GM21447 (cell line): ENCODE data around the gene PLIN3.
"Not testable (repeated sequence)": the region's sequence is repeated elsewhere in the genome, so short reads cannot be mapped to it uniquely, and the experiment has no call there.

ENCODE experiments used
- ATAC-seq: cut with Tn5 transposase; IDR thresholded peaks from one replicate; pipeline ENCODE4 v1.9.1; 2021; ENCODE audit not compliant: unreplicated experiment

The PLIN3 gene

GRCh38 chr19:4814625-4815425 is 52.6 kb downstream of the PLIN3 start:
- no peak for ATAC-seq

DNA sequence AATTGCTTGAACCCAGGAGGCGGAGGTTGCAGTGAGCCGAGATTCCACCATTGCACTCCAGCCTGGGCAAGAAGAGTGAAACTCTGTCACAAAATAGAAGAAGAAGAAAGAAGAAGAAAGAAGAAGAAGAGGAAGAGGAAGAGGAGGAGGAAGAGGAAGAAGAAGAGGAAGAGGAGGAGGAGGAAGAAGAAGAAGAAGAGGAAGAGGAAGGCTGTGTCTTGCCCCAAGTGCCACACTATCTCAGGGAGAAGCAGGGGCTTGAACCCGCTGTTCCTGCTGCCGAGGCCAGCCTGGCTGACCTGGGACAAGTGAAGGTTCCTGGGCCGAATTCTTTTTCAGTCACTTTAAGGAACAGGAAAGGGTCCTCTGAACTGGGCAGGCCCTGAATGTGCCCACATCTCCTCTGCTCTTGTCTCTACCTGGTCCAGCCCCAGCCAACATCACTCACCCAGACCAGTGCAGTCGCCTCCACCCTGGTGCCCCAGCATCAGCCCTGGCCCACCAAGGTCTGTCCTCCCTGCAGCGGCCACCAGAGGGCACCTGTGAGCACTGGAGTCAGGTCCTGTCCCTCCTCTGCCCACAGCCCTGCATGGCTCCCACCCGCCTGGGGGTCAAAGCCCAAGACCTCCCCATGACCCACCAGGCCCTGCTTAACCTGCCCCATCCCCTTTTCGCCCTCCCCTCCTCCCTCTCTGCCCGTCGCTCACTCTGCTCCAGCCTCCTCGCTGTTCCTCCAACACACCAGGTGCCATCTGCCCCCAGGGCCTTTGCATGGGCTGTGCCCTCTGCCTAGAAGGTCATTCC is 55.9 kb downstream of the PLIN3 start:
- ATAC-seq = peak; percentile 43

DNA sequence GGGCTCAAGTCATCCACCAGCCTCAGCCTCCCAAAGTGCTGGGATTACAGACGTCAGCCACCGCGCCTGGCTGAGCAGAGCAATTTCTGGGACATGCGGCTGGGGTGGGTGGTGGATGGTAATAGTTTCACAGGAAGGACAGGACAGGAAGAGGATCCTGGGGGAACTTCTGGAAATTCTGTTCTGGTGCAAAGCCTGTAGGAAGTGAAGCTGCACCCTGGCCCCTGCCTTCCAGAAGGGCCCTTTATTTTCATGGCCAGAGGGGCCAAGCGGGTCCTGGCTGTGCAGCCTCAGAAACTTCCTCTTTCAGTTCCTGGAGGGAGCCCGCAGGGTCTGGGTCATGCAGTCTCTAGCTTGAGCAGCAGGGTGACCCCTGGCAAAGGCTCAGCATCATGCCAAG is 60.3 kb downstream of the PLIN3 start:
- no peak for ATAC-seq

DNA sequence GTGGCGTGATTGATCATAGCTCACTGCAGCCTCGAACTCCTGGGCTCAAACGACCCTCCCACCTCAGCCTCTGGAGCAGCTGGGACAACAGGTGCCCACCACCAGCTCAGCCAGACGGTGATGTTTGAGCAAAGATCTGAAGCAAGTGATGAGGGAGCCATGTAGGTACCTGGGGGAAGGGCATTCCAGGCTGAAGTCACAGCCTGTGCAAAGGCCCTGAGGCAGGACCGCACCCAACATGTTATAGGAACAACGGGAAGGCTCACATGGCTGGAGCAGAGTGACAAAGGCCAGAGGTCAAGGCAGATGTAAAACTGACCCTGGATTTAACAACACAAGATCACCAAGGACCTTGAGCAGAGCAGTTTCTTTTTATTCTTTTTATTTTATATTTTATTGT is 61.1 kb downstream of the PLIN3 start:
- no peak for ATAC-seq

DNA sequence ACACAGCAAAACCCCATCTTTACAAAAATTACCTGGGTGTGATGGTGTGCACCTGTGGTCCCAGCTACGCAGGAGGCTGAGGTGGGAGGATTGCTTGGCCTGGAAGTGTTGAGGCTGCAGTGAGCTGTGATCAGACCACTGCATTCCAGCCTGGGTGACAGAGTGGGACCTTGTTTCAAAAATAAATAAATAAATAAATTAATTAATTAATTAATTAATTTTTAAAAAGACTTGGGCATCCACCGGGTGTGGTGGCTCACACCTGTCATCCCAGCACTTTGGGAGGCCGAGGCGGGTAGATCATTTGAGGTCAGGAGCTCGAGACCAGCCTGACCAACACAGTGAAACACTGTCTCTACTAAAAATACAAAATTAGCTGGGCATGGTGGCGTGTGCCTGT is 62.3 kb downstream of the PLIN3 start:
- not testable (repeated sequence) for ATAC-seq

- no peak for ATAC-seq
Observed at GRCh38 chr19:4803736-4804695, 63.5 kb downstream of the PLIN3 start.

GRCh38 chr19:4802711-4803110 is 64.8 kb downstream of the PLIN3 start:
- no peak for ATAC-seq

DNA sequence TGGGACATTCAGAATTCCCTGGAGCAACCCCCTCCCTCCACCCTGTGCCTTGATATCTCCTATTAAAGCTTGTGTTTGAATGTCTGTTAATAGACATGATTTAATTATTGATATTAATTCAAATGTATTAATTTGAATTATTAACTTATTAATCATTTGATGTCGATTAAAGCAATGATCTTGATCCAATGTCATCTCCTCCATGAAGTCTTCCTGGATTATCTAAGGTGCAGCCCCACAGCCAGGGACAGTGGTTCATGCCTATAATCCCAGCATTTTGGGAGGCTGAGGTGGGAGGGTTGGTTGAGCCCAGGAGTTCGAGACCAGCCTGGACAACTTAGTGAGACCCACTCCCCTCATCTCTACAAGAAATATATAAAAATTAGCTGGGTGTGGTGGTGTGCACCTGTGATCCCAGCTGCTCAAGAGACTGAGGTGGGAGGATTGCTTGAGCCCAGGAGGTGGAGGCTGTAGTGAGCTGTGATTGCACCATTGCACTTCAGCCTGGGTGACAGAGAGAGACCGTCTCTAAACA is 66.3 kb downstream of the PLIN3 start:
- no peak for ATAC-seq

GRCh38 chr19:4800591-4801081 is 66.8 kb downstream of the PLIN3 start:
- no peak for ATAC-seq

DNA sequence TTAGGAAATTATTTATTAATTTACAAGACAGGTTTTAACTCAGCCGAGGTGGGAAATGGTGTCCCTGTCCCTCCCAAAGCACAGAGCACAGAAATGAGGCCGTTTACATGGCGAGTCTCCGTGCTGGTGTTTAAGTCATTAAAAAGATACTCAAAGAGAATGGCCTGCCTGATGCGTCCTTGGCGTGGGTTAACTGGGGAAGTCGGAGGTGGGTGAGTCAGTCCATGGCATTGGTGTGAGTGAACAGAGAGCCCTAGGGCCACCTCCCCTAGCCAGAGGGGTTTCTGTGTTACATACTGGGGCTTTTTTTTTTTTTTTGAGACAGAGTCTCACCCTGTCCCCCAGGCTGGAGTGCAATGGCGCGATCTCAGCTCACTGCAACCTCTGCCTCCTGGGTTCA is 72.1 kb downstream of the PLIN3 start:
- ATAC-seq = no peak

- no peak for ATAC-seq
Observed at GRCh38 chr19:4794971-4795370, 72.5 kb downstream of the PLIN3 start.

DNA sequence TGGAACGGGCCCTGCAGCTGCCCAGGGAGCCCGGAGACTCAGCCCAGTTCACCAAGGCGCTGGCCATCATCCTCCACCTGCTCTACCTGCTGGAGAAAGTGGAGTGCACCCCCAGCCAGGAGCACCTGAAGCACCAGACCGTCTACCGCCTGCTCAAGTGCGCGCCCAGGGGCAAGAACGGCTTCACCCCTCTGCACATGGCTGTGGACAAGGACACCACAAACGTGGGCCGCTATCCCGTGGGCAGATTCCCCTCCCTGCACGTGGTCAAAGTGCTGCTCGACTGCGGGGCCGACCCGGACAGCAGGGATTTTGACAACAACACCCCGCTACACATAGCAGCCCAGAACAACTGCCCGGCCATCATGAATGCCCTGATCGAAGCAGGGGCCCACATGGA is 74.2 kb downstream of the PLIN3 start:
- ATAC-seq = not testable (repeated sequence)

- ATAC-seq = not testable (repeated sequence)
Observed at GRCh38 chr19:4792866-4793195, 74.6 kb downstream of the PLIN3 start.

DNA sequence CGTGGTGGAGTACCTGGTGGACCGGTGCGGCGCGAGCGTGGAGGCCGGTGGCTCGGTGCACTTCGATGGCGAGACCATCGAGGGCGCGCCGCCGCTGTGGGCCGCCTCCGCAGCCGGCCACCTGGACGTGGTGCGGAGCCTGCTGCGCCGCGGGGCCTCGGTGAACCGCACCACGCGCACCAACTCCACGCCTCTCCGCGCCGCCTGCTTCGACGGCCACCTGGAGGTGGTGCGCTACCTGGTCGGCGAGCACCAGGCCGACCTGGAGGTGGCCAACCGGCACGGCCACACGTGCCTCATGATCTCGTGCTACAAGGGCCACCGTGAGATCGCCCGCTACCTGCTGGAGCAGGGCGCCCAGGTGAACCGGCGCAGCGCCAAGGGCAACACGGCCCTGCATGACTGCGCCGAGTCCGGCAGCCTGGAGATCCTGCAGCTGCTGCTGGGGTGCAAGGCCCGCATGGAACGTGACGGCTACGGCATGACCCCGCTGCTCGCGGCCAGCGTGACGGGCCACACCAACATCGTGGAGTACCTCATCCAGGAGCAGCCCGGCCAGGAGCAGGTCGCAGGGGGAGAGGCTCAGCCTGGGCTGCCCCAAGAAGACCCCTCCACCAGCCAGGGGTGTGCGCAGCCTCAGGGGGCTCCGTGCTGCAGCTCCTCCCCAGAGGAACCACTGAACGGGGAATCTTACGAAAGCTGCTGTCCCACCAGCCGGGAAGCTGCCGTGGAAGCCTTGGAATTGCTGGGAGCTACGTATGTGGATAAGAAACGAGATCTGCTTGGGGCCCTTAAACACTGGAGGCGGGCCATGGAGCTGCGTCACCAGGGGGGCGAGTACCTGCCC is 75.2 kb downstream of the PLIN3 start:
- not testable (repeated sequence) for ATAC-seq

DNA sequence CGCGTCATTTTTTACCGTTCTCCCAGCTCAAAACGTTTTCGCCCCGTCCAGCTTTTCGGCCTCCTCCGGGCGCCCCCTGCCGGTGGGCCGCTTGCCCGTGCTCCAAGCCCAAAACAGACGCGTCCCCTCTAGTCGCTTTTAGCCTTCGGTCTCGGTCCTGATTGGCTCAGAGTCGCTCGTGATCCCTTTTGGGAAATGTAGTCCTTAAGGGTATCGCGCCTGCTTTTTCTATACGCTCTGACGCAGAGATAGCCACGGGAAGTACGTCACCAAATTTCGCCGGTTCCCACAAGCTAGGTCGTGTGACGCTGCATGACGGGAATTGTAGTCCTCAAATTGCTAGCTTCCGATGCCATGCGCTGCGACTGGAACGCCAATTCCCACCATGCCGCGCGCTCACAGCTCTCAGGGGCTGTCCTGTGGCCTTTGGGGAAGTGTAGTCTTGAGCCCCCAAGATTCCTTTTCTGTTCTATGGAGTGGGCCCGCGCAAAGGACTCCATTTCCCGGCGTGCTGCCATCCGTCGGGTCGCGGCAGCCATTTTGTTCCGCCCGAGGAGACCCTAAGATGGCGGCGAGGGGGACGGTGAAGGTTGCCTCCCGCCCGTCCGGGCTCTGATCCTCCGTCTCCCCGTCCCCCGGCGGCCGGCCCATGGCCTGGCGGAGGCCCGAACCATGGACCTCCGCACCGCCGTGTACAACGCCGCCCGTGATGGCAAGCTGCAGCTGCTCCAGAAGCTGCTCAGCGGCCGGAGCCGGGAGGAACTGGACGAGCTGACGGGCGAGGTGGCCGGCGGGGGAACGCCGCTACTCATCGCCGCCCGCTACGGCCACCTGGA is 76.1 kb downstream of the PLIN3 start, which contains the start of gene FEM1A:
Gene FEM1A (plus strand): TSS at position 552 of the 836 bp plus-strand sequence. CDS start 121 bp downstream, at position 673.
- ATAC-seq = peak; percentile 94
